GM23338 (cell line): ENCODE results near the gene NAPG. TPM values are rescaled to one million over a fixed set of nuclear protein-coding genes. Genes with fewer than 3 reads are reported as not detected.
A peak's percentile ranks its signal among the peaks of the same experiment; 100 is the strongest.

ENCODE experiments used
- ATAC-seq: fragments of 200-7000 bp; cut with Tn5 transposase; 3 replicates; pipeline ENCODE4 v1.9.1; 2020
- DNase-seq: peaks from one replicate; pipeline ENCODE4 v3.0.0-alpha.2; 2015; ENCODE audit warnings: low spot score
- H2AFZ ChIP-seq: fragments of 200-600 bp; sonication (generic); 2 replicates; pipeline ENCODE4 v1.8.0; 2016; ENCODE audit warnings: antibody characterized with exemption, mild to moderate bottlenecking, moderate library complexity
- H3F3A ChIP-seq: fragments of 200-600 bp; sonication (generic); replicated peaks from 2 replicates; pipeline ENCODE4 v1.8.0; 2017; ENCODE audit warnings: antibody characterized with exemption, mixed run types, low read depth
- H3K27ac ChIP-seq: fragments of 200-600 bp; sonication (generic); 2 replicates; pipeline ENCODE4 v1.6.1; 2016; ENCODE audit warnings: low read depth
- H3K27me3 ChIP-seq: fragments of 200-600 bp; sonication (generic); 2 replicates; pipeline ENCODE4 v1.8.0; 2016; ENCODE audit warnings: mild to moderate bottlenecking, mixed run types, moderate library complexity; ENCODE audit not compliant: insufficient read depth
- H3K36me3 ChIP-seq: fragments of 200-600 bp; sonication (generic); 2 replicates; pipeline ENCODE4 v1.8.0; 2016; ENCODE audit warnings: mild to moderate bottlenecking; ENCODE audit not compliant: insufficient read depth
- H3K4me1 ChIP-seq: fragments of 200-600 bp; sonication (generic); 2 replicates; pipeline ENCODE4 v1.8.0; 2016; ENCODE audit warnings: mild to moderate bottlenecking, moderate library complexity; ENCODE audit not compliant: insufficient read depth
- H3K4me2 ChIP-seq: fragments of 200-600 bp; sonication (generic); 2 replicates; pipeline ENCODE4 v1.7.1; 2017; ENCODE audit warnings: mixed run types
- H3K4me3 ChIP-seq: fragments of 200-600 bp; sonication (generic); 2 replicates; pipeline ENCODE4 v1.6.1; 2016; ENCODE audit warnings: mixed run types
- H3K79me2 ChIP-seq: fragments of 200-600 bp; sonication (generic); replicated peaks from 2 replicates; pipeline ENCODE4 v1.8.0; 2017; ENCODE audit warnings: mild to moderate bottlenecking; ENCODE audit not compliant: insufficient read depth
- H3K9me2 ChIP-seq: fragments of 200-600 bp; sonication (generic); 2 replicates; pipeline ENCODE4 v1.8.0; 2017; ENCODE audit not compliant: insufficient read depth
- H4K20me1 ChIP-seq: fragments of 200-600 bp; sonication (generic); replicated peaks from 2 replicates; pipeline ENCODE4 v1.8.0; 2017; ENCODE audit warnings: mild to moderate bottlenecking; ENCODE audit not compliant: insufficient read depth
- H3K27ac Mint-ChIP-seq: 2 replicates; pipeline ENCODE4 v1.8.0; 2020; ENCODE audit warnings: inconsistent platforms, mild to moderate bottlenecking, moderate library complexity, mixed read lengths
- H3K27me3 Mint-ChIP-seq: 3 replicates; pipeline ENCODE4 v1.8.0; 2022; ENCODE audit warnings: low read depth, mild to moderate bottlenecking, moderate library complexity, mixed read lengths, inconsistent platforms; ENCODE audit not compliant: insufficient read depth, poor library complexity
- H3K36me3 Mint-ChIP-seq: 3 replicates; pipeline ENCODE4 v1.8.0; 2021; ENCODE audit warnings: low read depth, mild to moderate bottlenecking, inconsistent platforms, moderate library complexity, mixed read lengths
- H3K4me1 Mint-ChIP-seq: 3 replicates; pipeline ENCODE4 v1.8.0; 2020; ENCODE audit warnings: mild to moderate bottlenecking, inconsistent platforms, mixed read lengths
- H3K4me3 Mint-ChIP-seq: 3 replicates; pipeline ENCODE4 v1.8.0; 2021; ENCODE audit warnings: moderate library complexity, mild to moderate bottlenecking, inconsistent platforms, mixed read lengths
- H3K9me3 Mint-ChIP-seq: 3 replicates; pipeline ENCODE4 v1.8.0; 2020; ENCODE audit warnings: moderate library complexity, mild to moderate bottlenecking, inconsistent platforms, mixed read lengths
- ETS1 ChIP-seq: IDR thresholded peaks from 2 replicates; pipeline ENCODE4 v1.6.1; 2016; ENCODE audit warnings: antibody characterized with exemption
- EZH2 ChIP-seq: fragments of 200-600 bp; sonication (generic); IDR thresholded peaks from one replicate; pipeline ENCODE4 v1.8.0; 2017; ENCODE audit warnings: antibody characterized with exemption, mild to moderate bottlenecking, low read depth; ENCODE audit not compliant: unreplicated experiment
- NANOG ChIP-seq: IDR thresholded peaks from 2 replicates; pipeline ENCODE4 v1.6.1; 2016; ENCODE audit warnings: antibody characterized with exemption, borderline replicate concordance
- POLR2AphosphoS5 ChIP-seq: IDR thresholded peaks from 2 replicates; pipeline ENCODE4 v1.6.1; 2016; ENCODE audit warnings: antibody characterized with exemption, low read depth
- STAT1 ChIP-seq: IDR thresholded peaks from one replicate; pipeline ENCODE4 v1.6.1; 2016; ENCODE audit warnings: antibody characterized with exemption; ENCODE audit not compliant: unreplicated experiment
- ZNF114 ChIP-seq: fragments of 250-450 bp; sonication (Bioruptor Pico); IDR thresholded peaks from 2 replicates; pipeline ENCODE4 v1.5.0; 2020; ENCODE audit warnings: mild to moderate bottlenecking, moderate library complexity
- ZNF331 ChIP-seq: fragments of 250-450 bp; sonication (Bioruptor Pico); IDR thresholded peaks from 2 replicates; pipeline ENCODE4 v1.5.0; 2020; ENCODE audit warnings: low read depth, mild to moderate bottlenecking, moderate library complexity
- ZNF462 ChIP-seq: fragments of 250-450 bp; sonication (Bioruptor Pico); IDR thresholded peaks from 2 replicates; pipeline ENCODE4 v1.5.0; 2020; ENCODE audit warnings: mild to moderate bottlenecking, moderate library complexity
- polyA plus RNA-seq: library from polyadenylated mRNA; unstranded; fragments of >200 nt; fragmentation: Nextera tagmentation; extraction: Ambion mirVana; gene quantifications from 2 replicates; pipeline ENCODE4 v1.2.1, GENCODE V29; 2016
- total RNA-seq: library from RNA; depleted of rRNA; stranded (reverse); fragments of >200 nt; shearing (Covaris generic); gene quantifications from 2 replicates; pipeline ENCODE4 v1.2.3, GENCODE V29; 2014

The NAPG gene
- total and polyA plus RNA-seq, 2 experiments from 2014 or later = 26.8 to 40.1 TPM

- TF ChIP-seq ZNF462 (CRISPR knock-in tag) (no peak), ZNF331 (CRISPR knock-in tag) (no peak), ZNF114 (CRISPR knock-in tag) (no peak), STAT1 (no peak), EZH2 (no peak)
These were observed 49.5 kb upstream of the NAPG start (continued) for GRCh38 chr18:10476338-10476791.

- H3K36me3 Mint-ChIP-seq = peaks cover 15% of the 10 kb centered on the region
- peaks cover 79% of the 10 kb centered on the region for H3K27me3 ChIP-seq
- H4K20me1 ChIP-seq = peaks cover 3% of the 10 kb centered on the region; the same call in 1 of the 2 replicates
- peaks cover 46% of the 10 kb centered on the region for H3K4me1 ChIP-seq
- H3K4me3 ChIP-seq = peak overlapping the region; percentile 4; the same call in 1 of the 2 replicates
- no peak overlapping the region for H2AFZ ChIP-seq
- TF ChIP-seq POLR2AphosphoS5 (peak; percentile 46; the same call in 1 of the 2 replicates), ZNF114 (CRISPR knock-in tag) (no peak), ETS1 (0 out of 2 replicates have a peak, but pooled peaks have one; percentile 38), NANOG (peak; percentile 86)
- peak; percentile 52 for ATAC-seq
- H3K4me3 Mint-ChIP-seq = peak overlapping the region; percentile 52; the same call in 1 of the 3 replicates
- no peaks in the 10 kb centered on the region for H3K79me2 ChIP-seq
- no peaks in the 10 kb centered on the region for H3K9me2 ChIP-seq
- H3K4me2 ChIP-seq = peak overlapping the region; percentile 27
- peak; percentile 50 for DNase-seq
- H3F3A ChIP-seq = peaks cover 3% of the 10 kb centered on the region; the same call in 1 of the 2 replicates
- peaks cover 49% of the 10 kb centered on the region for H3K27me3 Mint-ChIP-seq
- peaks cover 54% of the 10 kb centered on the region for H3K4me1 Mint-ChIP-seq
- peaks cover 3% of the 10 kb centered on the region; the same call in 1 of the 3 replicates for H3K9me3 Mint-ChIP-seq
- peak overlapping the region; percentile 47 for H3K27ac Mint-ChIP-seq
- no peak overlapping the region for H3K27ac ChIP-seq
- no peaks in the 10 kb centered on the region for H3K36me3 ChIP-seq
These were observed 48.5 kb upstream of the NAPG start for GRCh38 chr18:10477121-10477862.
